HG03066 (cell line): ENCODE data around the gene ITGB5.

Experiments
- ATAC-seq: cut with Tn5 transposase; IDR thresholded peaks from one replicate; pipeline ENCODE4 v1.9.1; 2021; ENCODE audit warnings: low read depth; ENCODE audit not compliant: unreplicated experiment

Gene ITGB5

GRCh38 chr3:124815781-124816180 lies 71.4 kb downstream of the ITGB5 start:
- ATAC-seq = no peak

DNA sequence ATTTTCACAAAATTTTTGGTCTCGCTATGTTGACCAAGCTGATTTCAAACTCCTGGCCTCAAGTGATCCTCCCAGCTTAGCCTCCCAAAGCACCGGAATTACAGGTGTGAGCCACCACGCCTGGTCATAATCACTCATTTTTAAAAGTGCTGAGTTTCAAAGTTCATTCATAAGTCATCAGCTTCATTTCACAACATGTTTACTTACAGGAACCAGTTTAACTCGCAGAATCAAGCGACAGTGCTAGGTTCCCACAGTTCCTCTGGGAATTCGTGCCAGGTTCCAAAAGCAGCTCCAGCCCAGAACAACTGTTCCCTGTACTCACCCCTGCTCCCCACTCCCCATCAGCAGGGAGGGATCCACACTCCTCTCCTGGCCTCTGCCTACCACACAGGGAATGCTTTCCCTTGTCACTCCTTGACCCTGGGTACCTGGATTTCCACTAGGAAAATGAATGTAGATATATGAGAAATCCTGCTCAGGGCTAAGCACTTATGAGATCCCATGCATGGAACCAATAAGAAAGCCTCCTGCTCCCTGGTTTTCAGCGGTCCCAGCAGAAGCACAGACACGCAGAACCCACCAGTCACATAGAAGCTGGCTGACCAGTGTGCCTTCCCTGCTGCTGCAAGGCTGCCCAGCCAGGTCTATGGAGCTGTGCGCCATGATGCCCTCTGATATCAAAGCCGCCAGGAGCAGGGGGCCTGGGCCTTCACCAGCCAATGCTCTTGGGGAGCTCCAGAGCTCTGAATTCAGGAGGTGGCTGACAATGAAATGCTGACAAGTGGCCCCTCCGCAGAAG lies 72.3 kb downstream of the ITGB5 start:
- ATAC-seq = no peak

DNA sequence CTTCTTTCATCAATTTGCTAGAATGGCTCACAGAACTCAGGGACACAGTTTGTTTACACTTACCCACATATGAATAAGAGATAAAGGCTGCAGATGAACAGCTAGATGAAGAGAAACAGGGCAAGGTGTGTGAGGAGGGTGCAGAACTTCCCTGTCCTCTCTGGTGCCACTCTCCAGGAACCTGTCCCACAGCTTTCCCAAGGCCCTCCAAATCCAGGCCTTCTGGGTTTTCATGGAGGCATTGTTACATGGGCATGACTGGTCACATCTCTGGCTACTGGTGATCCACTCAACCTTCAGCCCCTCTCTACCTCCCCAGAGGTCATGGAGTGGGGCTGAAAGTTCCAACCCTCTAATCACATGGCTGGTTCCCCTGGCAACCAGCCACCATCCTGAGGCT lies 73.6 kb downstream of the ITGB5 start:
- ATAC-seq = no peak

GRCh38 chr3:124812291-124813265 lies 74.6 kb downstream of the ITGB5 start:
- ATAC-seq = no peak

- no peak for ATAC-seq
Measured at GRCh38 chr3:124811436-124811835, 75.7 kb downstream of the ITGB5 start.

- ATAC-seq = no peak
Measured at GRCh38 chr3:124810970-124811369, 76.2 kb downstream of the ITGB5 start.

GRCh38 chr3:124809039-124809438 lies 78.1 kb downstream of the ITGB5 start:
- no peak for ATAC-seq

DNA sequence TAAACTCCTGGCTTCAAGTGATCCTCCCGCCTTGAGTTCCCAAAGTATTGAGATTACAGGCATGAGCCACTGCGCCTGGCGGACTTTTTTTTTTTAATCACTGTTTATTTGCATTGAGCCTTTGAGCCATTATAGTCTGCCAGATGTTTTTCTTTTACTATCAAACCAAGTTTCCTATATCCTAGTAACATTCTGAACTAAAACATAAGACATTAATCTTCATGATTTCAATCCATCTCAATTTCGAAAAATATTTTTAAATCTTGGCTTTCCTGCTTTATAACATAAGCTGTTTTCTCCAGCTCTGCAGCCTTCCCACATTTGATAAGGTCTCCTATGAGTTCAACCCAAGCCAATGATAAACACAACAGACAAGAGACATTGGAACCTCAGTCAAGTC lies 81.5 kb downstream of the ITGB5 start:
- no peak for ATAC-seq

GRCh38 chr3:124804875-124805274 lies 82.3 kb downstream of the ITGB5 start:
- ATAC-seq = no peak

GRCh38 chr3:124802702-124803101 lies 84.5 kb downstream of the ITGB5 start:
- no peak for ATAC-seq

GRCh38 chr3:124802061-124802698 lies 85.0 kb downstream of the ITGB5 start:
- ATAC-seq = no peak

- ATAC-seq = no peak
Measured at GRCh38 chr3:124800511-124801258, 86.5 kb downstream of the ITGB5 start.

- ATAC-seq = no peak
Measured at GRCh38 chr3:124800076-124800475, 87.1 kb downstream of the ITGB5 start.

DNA sequence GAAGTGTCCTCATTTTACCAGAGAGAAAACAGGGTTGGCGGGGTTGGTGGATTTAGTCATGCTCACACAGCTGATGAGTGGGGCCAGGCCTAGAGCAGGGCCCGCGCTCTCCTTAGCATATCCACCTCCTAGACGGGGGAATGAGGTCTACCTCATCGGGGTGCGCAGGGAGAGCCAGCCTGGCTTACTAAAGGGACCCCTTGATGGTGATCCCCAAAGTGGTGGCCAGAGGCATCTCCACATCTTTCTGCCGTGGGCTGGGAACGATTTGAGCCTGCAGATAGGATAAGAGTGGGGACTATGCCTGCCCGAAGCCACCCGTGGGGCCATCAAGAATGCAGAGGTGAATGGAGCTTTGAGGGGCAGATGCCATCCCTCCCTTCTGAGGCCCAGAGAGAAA lies 87.5 kb downstream of the ITGB5 start:
- ATAC-seq = no peak

GRCh38 chr3:124797426-124797945 lies 89.7 kb downstream of the ITGB5 start:
- no peak for ATAC-seq

GRCh38 chr3:124796477-124796876 lies 90.7 kb downstream of the ITGB5 start:
- no peak for ATAC-seq

DNA sequence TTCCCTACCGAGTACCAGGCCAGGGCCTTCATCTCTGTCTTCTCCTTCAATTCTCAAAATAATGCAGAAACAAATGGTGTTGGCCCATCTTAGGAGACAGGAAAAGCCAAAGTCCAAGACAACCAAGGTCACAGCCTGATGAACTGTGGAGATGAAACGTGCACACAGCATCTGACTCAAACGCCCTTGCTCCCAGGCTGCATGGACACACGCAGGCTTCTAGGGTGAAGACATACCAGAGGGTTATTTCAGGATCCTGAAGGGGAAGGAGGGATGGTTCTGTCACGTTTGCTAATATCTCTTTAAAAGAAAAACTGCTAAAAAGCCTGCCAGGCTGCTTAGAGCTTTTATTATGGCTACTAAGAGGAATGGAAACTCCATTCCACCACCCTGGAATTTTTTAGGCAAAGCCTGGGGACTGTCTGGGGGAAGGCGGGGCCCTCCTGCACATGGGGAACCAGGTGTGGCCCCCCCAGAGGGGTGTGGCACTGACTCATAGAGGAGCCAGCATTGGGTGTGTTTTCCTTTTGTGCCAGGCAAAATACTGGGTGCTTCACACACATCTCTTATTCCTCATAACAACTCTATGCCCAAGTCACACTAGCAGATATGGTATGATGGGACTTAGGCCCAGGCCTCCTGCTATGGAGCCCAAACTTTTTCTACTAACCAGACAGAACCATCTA lies 94.0 kb downstream of the ITGB5 start:
- ATAC-seq = no peak

DNA sequence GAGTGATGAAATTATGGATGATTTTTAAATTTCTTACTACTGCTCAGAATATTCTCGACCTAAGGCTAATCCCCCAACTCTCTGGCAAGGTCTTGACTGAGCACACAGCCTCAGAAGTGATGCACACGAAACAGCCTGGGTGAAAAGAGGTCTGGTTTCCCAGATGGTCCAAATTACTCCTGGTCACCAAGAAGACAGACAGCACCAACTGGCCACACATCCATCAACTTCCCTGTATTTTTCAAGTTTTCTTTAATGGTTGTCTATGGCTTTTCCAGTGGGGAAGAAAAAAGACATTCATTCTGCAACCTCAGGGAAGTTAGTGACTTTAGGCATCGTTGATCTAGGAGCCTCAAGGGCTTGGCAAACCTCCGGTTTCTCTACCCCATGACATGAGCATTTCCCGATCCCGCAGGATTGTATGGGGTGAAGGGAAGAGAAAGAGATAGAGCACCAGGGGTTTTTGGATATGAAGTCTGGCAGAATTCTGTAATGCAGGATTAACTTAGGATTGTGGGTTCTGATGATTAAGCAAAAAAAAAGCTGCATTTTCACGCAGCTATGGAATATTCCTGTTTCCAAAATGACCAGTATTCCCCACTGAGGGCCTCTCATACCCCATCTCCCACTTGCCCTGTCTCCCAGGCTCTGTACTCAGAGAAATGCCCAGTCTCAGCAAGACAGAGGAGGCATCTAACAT lies 94.7 kb downstream of the ITGB5 start:
- no peak for ATAC-seq

DNA sequence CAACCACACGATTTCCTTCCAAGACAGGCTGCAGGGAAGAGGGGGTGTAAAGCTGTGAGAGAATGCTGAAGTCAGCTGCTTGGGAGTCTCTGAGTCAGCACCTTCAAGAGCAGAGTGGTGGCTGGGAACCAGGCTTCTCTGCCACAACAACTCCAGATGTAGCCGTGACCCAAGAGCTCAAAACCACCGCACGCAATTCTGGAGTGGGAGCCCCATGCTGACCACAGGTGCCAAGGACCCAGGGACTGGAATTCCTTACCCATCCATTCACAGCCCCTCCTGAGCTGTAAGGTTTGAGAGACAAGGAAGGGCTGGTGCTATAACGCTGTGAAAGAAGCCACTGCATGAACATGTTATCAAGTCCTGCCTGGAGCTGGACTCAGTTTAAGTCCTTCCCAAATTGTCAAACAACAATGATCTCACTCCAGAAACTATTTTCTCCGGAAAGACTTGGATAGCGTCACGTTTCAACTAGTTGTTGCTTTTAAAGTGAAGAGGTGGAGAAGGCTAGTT lies 95.5 kb downstream of the ITGB5 start:
- ATAC-seq = no peak
